ENCODE data around the gene CPE.

GRCh38 chr4:165367040-165367439 lies 11.8 kb upstream of the CPE start:
- TF ChIP-seq CTCF (IDR thresholded peaks at IDR 0.05; ENCODE audit: low read depth, low read length, missing input control) (no peak), GABPA (IDR thresholded peaks at IDR 0.05 in 1 of 2, conservative IDR thresholded peaks at IDR 0.05 in 1 of 2) (no peak), TAF1 (conservative IDR thresholded peaks at IDR 0.05) (no peak), MAX (IDR thresholded peaks at IDR 0.05) (peak; percentile 57), YY1 (IDR thresholded peaks at IDR 0.05) (peak; percentile 31), RAD21 (IDR thresholded peaks at IDR 0.05) (peak in 1 of 2 donors; percentile 7), SP1 (IDR thresholded peaks at IDR 0.05) (no peak), ATF3 (IDR thresholded peaks at IDR 0.05) (peak; percentile 77), NR2F2 (IDR thresholded peaks at IDR 0.05) (no peak)
